ENCODE results near the gene PKN1. TPM values are rescaled to one million over a fixed set of nuclear protein-coding genes. Genes with fewer than 3 reads are reported as not detected.

Gene PKN1
- total and polyA plus RNA-seq, 2 of the 13 experiments (the other 11 are each of a cell fraction or from before 2014, with no cell fraction given) = 45.7 to 54.5 TPM

- no peak for TF ChIP-seq ZNF646 (CRISPR knock-in tag; IDR thresholded peaks at IDR 0.05)
Measured at GRCh38 chr19:14416817-14417231, 16.3 kb upstream of the PKN1 start (continued).

GRCh38 chr19:14418856-14419105 is 14.3 kb upstream of the PKN1 start:
- BruUV-seq (replicated peaks) = TSS peak; percentile 70
- peaks cover 34% of the 10 kb centered on the region for H3K4me1 ChIP-seq (ENCODE audit: insufficient read depth, low read length)
- ChIA-PET CTCF (ENCODE audit: low intra/inter-chr PET ratio, low total read pairs) (no interaction called here), POLR2A (no interaction called here)
- ATAC-seq = peak; percentile 88
- H3K9me3 ChIP-seq (ENCODE audit: low read length) = no peaks in the 10 kb centered on the region
- H3K27me3 ChIP-seq (ENCODE audit: control insufficient read depth in 1 of 2, insufficient read depth in 2 of 2, low read length in 2 of 2) = no peaks in the 10 kb centered on the region
- peak overlapping the region; percentile 80 for H3K9ac ChIP-seq (ENCODE audit: insufficient read depth, low read depth, low read length)
- H3K27ac ChIP-seq (ENCODE audit: extremely low read length, insufficient read depth, low read length) = peak overlapping the region; percentile 88
- H3K4me2 ChIP-seq (ENCODE audit: low read depth, low read length) = peak overlapping the region; percentile 91
- intact Hi-C loops (cut with micrococcal nuclease; ENCODE audit: unreplicated experiment) (no loop called here), in situ Hi-C loops (cut with HindIII; ENCODE audit: extremely low pct_ligation_motif_present, low pct_unique_long_range_greater_than_20kb) (loop anchor here (25.0 kb wide), 1 partner anchor 531 kb away; the partner anchor contains the start of gene NANOS3)
- peaks cover 48% of the 10 kb centered on the region for H3K79me2 ChIP-seq (ENCODE audit: insufficient read depth, low read length)
- H4K20me1 ChIP-seq (ENCODE audit: insufficient read depth, low read length) = peaks cover 25% of the 10 kb centered on the region
- DNase-seq (ENCODE audit: low spot score) = peak; percentile 70
- H3K4me3 ChIP-seq (replicated peaks in 1 of 3; ENCODE audit: insufficient read depth in 1 of 3, low read depth in 2 of 3, low read length in 3 of 3) = peak overlapping the region; percentile 80 to 88 (median 87)
- H3K36me3 ChIP-seq (replicated peaks in 1 of 2; ENCODE audit: control insufficient read depth in 1 of 2, insufficient read depth in 2 of 2, low read length in 2 of 2) = peaks cover 0 to 12% of the 10 kb centered on the region in 2 experiments; a peak in 1 of 5 replicates
- H2AFZ ChIP-seq (ENCODE audit: low read length) = no peak overlapping the region
- no peak for FAIRE-seq
- WGBS (ENCODE audit: low lambda C conversion rate) = 2% methylated on average over 12 of the region's 23 CpGs
- TF ChIP-seq, protein P1, sequence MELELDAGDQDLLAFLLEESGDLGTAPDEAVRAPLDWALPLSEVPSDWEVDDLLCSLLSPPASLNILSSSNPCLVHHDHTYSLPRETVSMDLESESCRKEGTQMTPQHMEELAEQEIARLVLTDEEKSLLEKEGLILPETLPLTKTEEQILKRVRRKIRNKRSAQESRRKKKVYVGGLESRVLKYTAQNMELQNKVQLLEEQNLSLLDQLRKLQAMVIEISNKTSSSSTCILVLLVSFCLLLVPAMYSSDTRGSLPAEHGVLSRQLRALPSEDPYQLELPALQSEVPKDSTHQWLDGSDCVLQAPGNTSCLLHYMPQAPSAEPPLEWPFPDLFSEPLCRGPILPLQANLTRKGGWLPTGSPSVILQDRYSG (CRISPR knock-in tag; IDR thresholded peaks at IDR 0.05) = 0 out of 2 replicates have a peak, but pooled peaks have one; percentile 39
- TF ChIP-seq ZNF225 (CRISPR knock-in tag; IDR thresholded peaks at IDR 0.05) (0 out of 2 replicates have a peak, but pooled peaks have one; percentile 23), ISX (CRISPR knock-in tag; conservative IDR thresholded peaks at IDR 0.05) (0 out of 2 replicates have a peak, but pooled peaks have one; percentile 22), HNRNPK (IDR thresholded peaks at IDR 0.05; ENCODE audit: low read depth, low read length, poor library complexity, severe bottlenecking) (peak; percentile 99), ZNF235 (CRISPR knock-in tag; IDR thresholded peaks at IDR 0.05; ENCODE audit: borderline replicate concordance) (0 out of 2 replicates have a peak, but pooled peaks have one; percentile 22), KDM4B (CRISPR knock-in tag; IDR thresholded peaks at IDR 0.05) (no peak), ZNF562 (CRISPR knock-in tag; IDR thresholded peaks at IDR 0.05; ENCODE audit: borderline replicate concordance) (no peak), SAFB2 (CRISPR knock-in tag; IDR thresholded peaks at IDR 0.05; ENCODE audit: borderline replicate concordance, low read depth) (peak; percentile 63; the same call in 1 of the 2 replicates), ZNF777 (CRISPR knock-in tag; IDR thresholded peaks at IDR 0.05) (no peak; the same call in 1 of the 2 replicates), ZNF503 (CRISPR knock-in tag; IDR thresholded peaks at IDR 0.05) (peak; percentile 76; the same call in 1 of the 2 replicates), ZNF441 (CRISPR knock-in tag; IDR thresholded peaks at IDR 0.05; ENCODE audit: borderline replicate concordance) (peak; percentile 33; the same call in 1 of the 2 replicates)
- TF ChIP-seq, protein P2, sequence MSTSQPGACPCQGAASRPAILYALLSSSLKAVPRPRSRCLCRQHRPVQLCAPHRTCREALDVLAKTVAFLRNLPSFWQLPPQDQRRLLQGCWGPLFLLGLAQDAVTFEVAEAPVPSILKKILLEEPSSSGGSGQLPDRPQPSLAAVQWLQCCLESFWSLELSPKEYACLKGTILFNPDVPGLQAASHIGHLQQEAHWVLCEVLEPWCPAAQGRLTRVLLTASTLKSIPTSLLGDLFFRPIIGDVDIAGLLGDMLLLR (CRISPR knock-in tag; IDR thresholded peaks at IDR 0.05) = 0 out of 2 replicates have a peak, but pooled peaks have one; percentile 7

Measured in HepG2 (cell line).